ENCODE results near the gene HNF1B. TPM values are rescaled to one million over a fixed set of nuclear protein-coding genes. Genes with fewer than 3 reads are reported as not detected.
A peak's percentile ranks its signal among the peaks of the same experiment; 100 is the strongest.

HNF1B gene, protein sequence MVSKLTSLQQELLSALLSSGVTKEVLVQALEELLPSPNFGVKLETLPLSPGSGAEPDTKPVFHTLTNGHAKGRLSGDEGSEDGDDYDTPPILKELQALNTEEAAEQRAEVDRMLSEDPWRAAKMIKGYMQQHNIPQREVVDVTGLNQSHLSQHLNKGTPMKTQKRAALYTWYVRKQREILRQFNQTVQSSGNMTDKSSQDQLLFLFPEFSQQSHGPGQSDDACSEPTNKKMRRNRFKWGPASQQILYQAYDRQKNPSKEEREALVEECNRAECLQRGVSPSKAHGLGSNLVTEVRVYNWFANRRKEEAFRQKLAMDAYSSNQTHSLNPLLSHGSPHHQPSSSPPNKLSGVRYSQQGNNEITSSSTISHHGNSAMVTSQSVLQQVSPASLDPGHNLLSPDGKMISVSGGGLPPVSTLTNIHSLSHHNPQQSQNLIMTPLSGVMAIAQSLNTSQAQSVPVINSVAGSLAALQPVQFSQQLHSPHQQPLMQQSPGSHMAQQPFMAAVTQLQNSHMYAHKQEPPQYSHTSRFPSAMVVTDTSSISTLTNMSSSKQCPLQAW
- total RNA-seq (2014; rRNA removed) (1.3 and 2.0 TPM in 2 replicates), Bru-seq, nascent RNA (percentile 46 among the genes with signal in this experiment), BruChase-seq, experiment 1, labeled RNA remaining after a 6-hour chase (percentile 43 among the genes with signal in this experiment), BruChase-seq, experiment 2, labeled RNA remaining after a 2-hour chase (percentile 45 among the genes with signal in this experiment)
- long read RNA-seq, partial matches to known transcripts: 2 of 4 reads
- long read RNA-seq, other reads (novel, unspliced or antisense): 1 of 4 reads

DNA sequence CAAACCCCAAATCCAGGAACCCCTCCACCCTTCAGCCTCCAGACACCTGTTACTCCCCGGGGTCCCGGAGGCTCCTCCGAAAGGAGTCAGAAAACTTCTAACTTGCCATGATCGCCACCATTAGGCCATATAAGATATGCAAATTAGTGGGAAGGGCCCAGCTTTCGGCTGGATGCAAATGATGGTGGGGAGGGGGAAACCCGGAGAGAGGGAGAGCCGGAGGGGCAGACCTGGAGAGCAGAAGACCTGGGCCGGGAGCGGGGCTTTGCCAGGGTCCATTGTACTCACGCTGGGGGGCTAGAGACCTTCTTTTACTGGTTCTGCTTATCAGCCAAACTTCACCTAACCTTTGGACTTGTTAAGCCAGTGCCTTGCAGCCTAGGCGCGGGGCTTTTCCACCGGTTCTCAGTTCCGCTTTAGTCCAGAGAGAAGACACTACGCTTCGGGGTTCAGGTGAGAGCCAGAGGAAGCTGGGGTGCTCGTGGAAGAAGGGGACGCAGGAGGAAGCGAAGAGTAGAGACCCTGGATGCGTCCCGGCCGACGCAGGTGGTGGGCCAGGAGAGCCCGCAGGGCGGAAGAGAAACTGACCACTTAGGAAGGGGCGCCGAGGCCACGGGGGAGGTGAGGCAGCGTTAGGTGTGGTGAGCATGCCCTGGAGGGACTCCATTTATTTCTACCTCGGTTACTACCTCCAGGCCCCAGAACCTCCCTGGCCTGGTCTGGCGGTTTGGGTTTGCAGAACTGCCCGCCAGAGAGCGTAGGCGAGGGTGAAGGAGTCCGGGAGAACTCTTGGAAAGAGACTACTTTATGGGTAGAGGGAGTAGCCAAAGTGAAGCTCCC is at the start of gene HNF1B:
Gene HNF1B (minus strand): TSS at position 99 of the 840 bp plus-strand sequence. CDS start 175 bp downstream, outside the sequence.
- Histone ChIP-seq H3K4me2 (ENCODE audit: low read length) (peak within 1 kb of the TSS; percentile 86), H3K27ac (ENCODE audit: low read length) (0 out of 2 replicates have a peak within 1 kb of the TSS, but pooled peaks have one; percentile 39), H3K79me2 (ENCODE audit: low read length) (peaks cover 41% of the 10 kb centered on the region), H3K9ac (ENCODE audit: low read length) (peak within 1 kb of the TSS; percentile 71), H3K4me1 (ENCODE audit: insufficient read depth, low read length) (no peaks in the 10 kb centered on the region), H3K9me2 (replicated peaks; ENCODE audit: low read length) (no peaks in the 10 kb centered on the region), H3K4me3 (ENCODE audit: low read length) (peak within 1 kb of the TSS; percentile 76), H3K27me3 (ENCODE audit: low read length) (peaks cover 54% of the 10 kb centered on the region), H3F3A (ENCODE audit: low read length, unreplicated experiment) (no peaks in the 10 kb centered on the region), H4K20me1 (ENCODE audit: low read length) (no peaks in the 10 kb centered on the region), H2AFZ (ENCODE audit: low read length) (peak within 1 kb of the TSS; percentile 76), H3K36me3 (ENCODE audit: low read depth, low read length) (no peaks in the 10 kb centered on the region), H3K9me3 (ENCODE audit: low read length) (no peaks in the 10 kb centered on the region)
- no peak for TF ChIP-seq EZH2phosphoT487 (IDR thresholded peaks at IDR 0.05; ENCODE audit: borderline replicate concordance, low read length)
- TF ChIP-seq EZH2 (IDR thresholded peaks at IDR 0.05; ENCODE audit: low read length, unreplicated experiment): no peak
- no peak for TF ChIP-seq CTCF (conservative IDR thresholded peaks at IDR 0.05; ENCODE audit: low read depth, low read length)
- peak; percentile 31 for DNase-seq
- ChIA-PET POLR2A (ENCODE audit: unreplicated experiment) (interaction anchor here (0.5 kb wide), 1 partner anchor 88 kb away, joined by 3 read pairs; no protein-coding TSS in a partner anchor), CTCF (interaction anchor here (0.6 to 0.8 kb wide), 3 partner anchors 25 to 71 kb away, joined by 3 to 5 read pairs (median 3); no protein-coding TSS in a partner anchor)
- intact Hi-C loops (cut with micrococcal nuclease): loop anchor here (2.0 kb wide), 1 partner anchor 42 kb away; no protein-coding TSS in a partner anchor
- ATAC-seq: peak; percentile 45
- TSS peak; percentile 63 for BruUV-seq (replicated peaks)

DNA sequence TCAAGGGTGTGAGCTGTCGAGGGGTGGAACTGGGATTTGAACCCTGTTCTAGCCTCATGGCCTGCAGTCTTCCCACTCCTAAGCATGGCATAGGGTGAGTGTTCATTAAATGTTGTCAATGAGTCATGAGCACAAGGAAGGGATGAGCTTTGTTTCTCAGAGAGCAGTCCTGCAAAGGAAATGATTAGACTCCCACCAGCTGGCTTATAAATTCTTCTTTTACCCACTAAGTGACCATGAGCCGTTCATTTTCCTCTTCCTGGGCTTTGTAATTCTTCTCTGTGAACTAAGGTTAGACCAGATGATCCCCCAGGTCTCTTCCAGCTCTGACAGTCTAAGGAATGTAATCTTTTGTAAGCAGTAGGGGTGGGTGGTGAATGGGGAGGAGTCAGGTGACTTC is 47.9 kb upstream of the HNF1B start:
- H3K79me2 ChIP-seq (ENCODE audit: low read length): no peaks in the 10 kb centered on the region
- POLR2A ChIA-PET (ENCODE audit: unreplicated experiment): no interaction called here
- no peak overlapping the region for H2AFZ ChIP-seq (ENCODE audit: low read length)
- DNase-seq (no peak), ATAC-seq (no peak)
- no peak overlapping the region for H3K4me2 ChIP-seq (ENCODE audit: low read length)
- no TSS peak for BruUV-seq (replicated peaks)
- CTCF ChIA-PET: no interaction called here
- H3K9me2 ChIP-seq (replicated peaks; ENCODE audit: low read length): no peaks in the 10 kb centered on the region
- H3F3A ChIP-seq (ENCODE audit: low read length, unreplicated experiment): no peaks in the 10 kb centered on the region
- no peak overlapping the region for H3K4me3 ChIP-seq (ENCODE audit: low read length)
- H3K36me3 ChIP-seq (ENCODE audit: low read depth, low read length): no peaks in the 10 kb centered on the region
- no peak for TF ChIP-seq EZH2 (IDR thresholded peaks at IDR 0.05; ENCODE audit: low read length, unreplicated experiment)
- no peak for TF ChIP-seq CTCF (conservative IDR thresholded peaks at IDR 0.05; ENCODE audit: low read depth, low read length)
- TF ChIP-seq EZH2phosphoT487 (IDR thresholded peaks at IDR 0.05; ENCODE audit: borderline replicate concordance, low read length): no peak
- no peaks in the 10 kb centered on the region for H4K20me1 ChIP-seq (ENCODE audit: low read length)
- no peaks in the 10 kb centered on the region for H3K9me3 ChIP-seq (ENCODE audit: low read length)
- H3K27me3 ChIP-seq (ENCODE audit: low read length): 0 out of 2 replicates have a peak, but pooled peaks cover 7% of the 10 kb centered on the region
- no peaks in the 10 kb centered on the region for H3K4me1 ChIP-seq (ENCODE audit: insufficient read depth, low read length)
- H3K27ac ChIP-seq (ENCODE audit: low read length): no peak overlapping the region
- H3K9ac ChIP-seq (ENCODE audit: low read length): no peak overlapping the region
- intact Hi-C loops (cut with micrococcal nuclease): no loop called here

Measured in PC-3 (cell line).